Stomach (tissue), 4 donors: ENCODE data around the gene CTDSPL.

Experiments
- CTCF ChIP-seq, 7 experiments: fragments of 450-650 bp in 4 of 7; fragments of 200-600 bp in 3 of 7; sonication (generic) in 3 of 7; IDR thresholded peaks; one replicate each; pipeline ENCODE4 v1.5.1; 2016 to 2019; ENCODE audit warnings: antibody characterized with exemption in 7 of 7, control low read depth in 2 of 7, mild to moderate bottlenecking in 1 of 7
- POLR2A ChIP-seq, 4 donors: fragments of 450-650 bp; IDR thresholded peaks; one replicate each; pipeline ENCODE4 v1.6.1; 2016; ENCODE audit warnings: antibody characterized with exemption in 4 of 4, control low read depth in 2 of 4, mild to moderate bottlenecking in 1 of 4, moderate library complexity in 1 of 4
- POLR2AphosphoS5 ChIP-seq, 3 donors: sonication (generic); formaldehyde crosslinking; IDR thresholded peaks; one replicate each; pipeline ENCODE4 v1.6.1; 2016; ENCODE audit warnings: antibody characterized with exemption in 3 of 3

GRCh38 chr3:37896827-37897226 lies 35.1 kb downstream of the CTDSPL start:
- no peak for TF ChIP-seq CTCF (IDR thresholded peaks at IDR 0.05)
- TF ChIP-seq POLR2AphosphoS5 (IDR thresholded peaks at IDR 0.05) = no peak
- TF ChIP-seq POLR2A (IDR thresholded peaks at IDR 0.05) = no peak
